Astrocyte of the hippocampus (primary cell): Measurements from ENCODE around the gene ETV3.
A peak's percentile ranks its signal among the peaks of the same experiment; 100 is the strongest.

Experiments
- DNase-seq: peaks from one replicate; pipeline ENCODE4 v3.0.0; 2011; ENCODE audit warnings: low read depth, low spot score

ETV3 gene

DNA sequence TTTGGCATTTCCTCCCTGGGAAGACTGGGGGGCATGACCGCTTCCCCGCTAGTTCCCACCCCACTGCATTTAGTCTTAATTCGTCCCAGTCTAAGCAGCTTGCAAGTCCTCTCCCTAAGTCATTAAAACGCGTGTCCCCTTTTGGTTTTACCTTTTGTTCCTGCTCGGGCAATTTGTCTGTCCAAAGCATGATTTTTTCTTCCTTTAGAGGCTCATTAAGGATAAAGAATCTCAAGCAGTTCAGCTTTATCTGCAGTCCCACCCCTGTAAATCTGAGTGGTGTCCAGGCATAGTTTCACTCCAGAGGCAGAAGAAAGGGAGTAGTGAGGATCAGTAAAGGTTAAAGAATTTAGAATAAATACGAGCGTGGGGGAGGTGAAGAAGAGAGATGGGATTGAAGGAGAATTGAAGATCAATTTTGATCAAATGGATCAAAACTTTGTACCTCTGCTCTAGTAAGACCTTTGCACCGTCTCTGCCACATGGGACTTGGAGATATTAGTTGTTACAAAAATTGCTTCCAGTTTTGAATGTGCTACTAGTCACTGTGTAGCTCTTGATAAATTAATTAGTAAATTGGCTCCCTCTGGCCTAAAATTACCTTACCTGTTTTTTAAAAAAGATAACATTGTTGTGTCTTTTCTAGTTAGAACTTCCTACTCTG lies 989 bp upstream of the ETV3 start:
- no peak for DNase-seq

- peak; percentile 12 for DNase-seq
These were observed 581 bp downstream of the ETV3 start for GRCh38 chr1:157137408-157138219.

DNA sequence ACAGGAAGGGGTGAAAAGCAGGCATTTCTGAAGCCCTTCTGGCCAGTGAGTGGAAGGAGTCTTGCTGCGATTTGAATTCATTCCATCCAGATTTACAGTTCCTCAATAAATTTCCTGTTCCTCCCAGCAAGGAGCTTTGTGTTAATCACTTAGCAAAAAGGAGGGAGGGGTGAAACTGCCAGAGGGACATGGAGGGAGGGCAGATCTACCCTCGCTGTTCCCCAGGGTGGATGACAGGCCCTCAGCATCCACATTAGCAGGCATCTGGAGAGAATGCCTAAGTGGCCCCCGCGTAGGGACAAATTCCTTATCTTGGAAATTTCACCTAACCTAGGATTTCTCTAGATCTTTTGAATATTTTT lies 1.2 kb downstream of the ETV3 start:
- peak; percentile 29 for DNase-seq

- DNase-seq: no peak
These were observed 2.1 kb downstream of the ETV3 start for GRCh38 chr1:157136133-157136532.

DNA sequence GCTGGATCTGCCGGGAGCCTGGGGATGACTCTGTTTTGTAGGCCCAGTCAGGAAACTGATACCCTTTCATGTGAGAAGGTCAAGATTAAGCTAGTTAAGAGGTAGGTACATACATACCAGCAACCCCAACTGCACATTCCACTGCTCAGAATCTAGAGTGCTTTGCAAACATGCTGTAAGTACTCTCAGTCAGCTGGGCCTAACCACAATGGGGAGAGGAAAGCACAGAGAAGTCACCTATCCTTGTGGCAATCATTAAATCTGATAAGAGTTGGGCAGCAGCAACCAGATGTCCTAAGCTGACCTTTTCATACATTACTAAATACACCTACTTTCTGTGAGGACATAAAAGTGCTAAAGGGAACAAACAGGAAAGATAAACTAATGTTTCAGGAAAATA lies 2.5 kb downstream of the ETV3 start:
- DNase-seq: no peak

DNA sequence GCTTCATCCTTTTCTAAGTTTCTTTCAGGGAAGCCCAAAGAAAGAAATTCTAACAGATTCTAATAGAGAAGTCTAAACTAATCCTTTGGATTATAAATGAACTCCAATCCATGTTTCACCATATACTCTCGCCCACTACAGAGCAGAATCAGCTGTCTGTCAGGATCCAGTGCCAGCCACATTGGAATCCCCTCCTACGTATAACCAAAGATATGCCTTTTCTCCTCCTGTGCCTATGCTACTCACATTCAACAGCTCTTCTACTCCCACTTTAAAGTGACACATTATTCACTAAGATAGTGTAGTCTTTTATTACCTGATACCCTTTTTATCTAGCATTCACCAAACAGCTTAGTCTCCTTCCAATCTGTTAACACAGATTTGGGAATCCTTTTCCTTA lies 3.1 kb downstream of the ETV3 start:
- DNase-seq: no peak

DNA sequence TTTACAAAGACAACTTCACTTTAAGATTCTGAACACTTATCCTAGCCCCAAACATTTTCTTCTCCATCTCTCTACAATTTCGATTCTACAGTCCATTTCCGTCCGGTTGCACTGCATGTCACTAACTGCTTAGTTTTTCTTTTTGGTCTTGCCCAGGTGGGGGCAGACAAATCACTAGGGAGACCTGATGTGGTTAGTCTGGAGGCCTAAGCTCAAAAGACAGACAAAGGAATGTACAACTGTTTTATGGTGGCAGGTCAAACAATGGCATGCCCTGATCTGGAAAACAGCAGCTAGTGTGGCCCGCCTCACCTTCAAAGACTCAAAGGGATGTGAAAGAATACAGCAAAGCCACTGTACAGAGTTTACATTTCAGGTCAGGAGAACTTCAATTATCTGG lies 3.8 kb downstream of the ETV3 start:
- no peak for DNase-seq

DNA sequence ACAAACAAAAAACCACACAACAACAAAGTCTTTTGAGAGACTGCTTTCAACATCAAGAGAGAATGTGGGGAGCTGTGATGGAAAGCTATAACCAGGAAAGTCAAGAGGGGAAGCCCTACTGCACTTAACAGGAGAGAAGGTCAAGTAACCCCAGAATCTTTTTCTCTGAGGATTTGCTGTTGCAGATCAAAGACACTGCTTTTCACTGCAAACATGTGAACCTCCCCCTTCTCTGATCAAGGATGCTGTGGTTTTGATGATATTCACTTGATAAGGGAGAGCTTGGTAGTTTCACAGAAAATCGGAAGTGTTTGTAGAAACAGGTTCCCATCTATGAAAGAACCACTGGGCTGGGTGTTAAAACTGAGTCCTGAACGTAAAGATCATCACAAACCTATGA lies 4.8 kb downstream of the ETV3 start:
- DNase-seq: no peak

- DNase-seq: no peak
These were observed 5.5 kb downstream of the ETV3 start for GRCh38 chr1:157132616-157133167.

- DNase-seq: no peak
These were observed 6.1 kb downstream of the ETV3 start for GRCh38 chr1:157132111-157132510.

DNA sequence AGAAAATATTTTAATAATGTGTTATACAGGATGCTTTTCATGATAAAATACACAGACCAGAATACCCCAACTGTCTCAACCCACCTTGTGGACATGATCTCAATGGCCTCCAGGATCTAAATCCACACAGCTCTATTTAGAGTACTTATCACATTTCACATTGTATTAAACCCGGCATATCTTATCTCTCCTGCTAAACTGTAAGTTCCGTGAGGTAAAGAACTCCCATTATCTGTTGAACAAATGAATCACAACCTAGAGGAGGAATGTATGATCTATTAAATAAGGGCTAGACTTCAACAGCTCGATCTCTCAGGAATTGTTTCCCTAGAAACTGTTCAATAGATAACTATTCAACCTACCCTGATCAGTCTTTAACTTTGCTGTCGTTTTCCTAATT lies 6.9 kb downstream of the ETV3 start:
- DNase-seq: no peak

DNA sequence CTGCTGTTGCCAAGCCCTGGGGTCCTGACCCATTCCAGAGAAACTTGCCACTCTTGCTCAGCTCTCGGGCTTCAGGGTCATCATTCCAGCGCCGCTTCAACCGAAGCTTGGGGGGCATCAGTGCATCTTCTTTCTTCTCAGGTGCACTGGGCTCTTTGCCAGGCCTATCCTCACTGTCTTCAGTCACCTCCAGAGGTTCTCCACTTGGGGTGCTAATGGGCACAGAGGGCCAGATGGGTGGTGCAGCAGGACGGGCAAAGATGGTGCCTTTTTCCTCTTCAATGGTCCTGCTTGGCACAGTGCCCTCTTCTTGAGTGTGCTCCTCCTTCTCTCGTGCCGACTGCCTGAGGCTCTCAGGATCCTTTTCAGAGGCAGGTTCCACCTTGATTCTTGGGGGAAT lies 13.3 kb downstream of the ETV3 start:
- DNase-seq: no peak

DNA sequence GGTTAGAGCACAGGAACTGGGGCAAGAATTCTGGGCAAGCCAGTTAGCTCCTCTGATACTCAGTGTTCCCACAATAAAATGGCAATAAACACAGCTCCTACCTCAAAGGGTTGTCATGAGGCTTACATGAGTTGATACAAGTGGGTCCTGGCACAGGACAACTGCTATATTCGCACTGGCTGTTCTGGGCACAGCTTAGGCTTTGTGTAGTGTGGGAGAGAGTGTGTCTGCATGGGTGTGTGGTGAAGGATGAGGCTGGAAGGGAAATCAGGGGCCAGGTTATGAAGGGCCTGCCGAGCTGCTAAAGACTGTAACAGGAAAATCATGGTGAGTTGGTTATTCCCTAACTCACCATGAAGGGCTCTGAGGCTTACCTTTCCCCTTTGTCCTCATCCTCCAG lies 18.7 kb downstream of the ETV3 start:
- no peak for DNase-seq

- DNase-seq: no peak
These were observed 19.2 kb downstream of the ETV3 start for GRCh38 chr1:157119008-157119407.

DNA sequence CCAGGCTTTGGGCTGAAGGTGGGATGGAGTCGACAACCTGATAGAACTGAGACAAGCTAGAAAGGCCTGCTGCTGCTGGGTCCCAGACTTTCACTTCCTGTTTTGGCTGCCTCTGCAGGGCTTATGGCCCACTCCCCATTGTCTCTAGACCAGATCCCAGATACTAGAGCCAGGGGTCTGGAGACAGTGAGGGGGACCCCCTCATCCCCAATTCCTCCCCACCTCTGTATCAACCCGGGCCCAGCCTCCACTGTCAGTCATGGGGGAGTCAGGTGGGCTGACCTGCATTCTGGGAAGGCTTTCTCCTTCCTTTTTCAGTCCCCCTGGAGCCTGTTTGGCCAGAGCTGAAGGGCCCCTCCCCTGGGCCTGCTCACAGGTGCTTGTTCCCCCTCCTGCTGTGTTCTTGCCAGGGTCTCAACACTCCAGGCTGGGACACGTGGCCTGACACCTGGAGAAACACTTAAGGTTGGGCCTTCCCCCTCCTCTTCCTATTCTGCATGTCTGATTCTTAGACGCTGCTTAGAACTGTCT lies 20.6 kb downstream of the ETV3 start:
- no peak for DNase-seq

- DNase-seq: no peak
These were observed 21.5 kb downstream of the ETV3 start for GRCh38 chr1:157116737-157117103.

- no peak for DNase-seq
These were observed 22.1 kb downstream of the ETV3 start for GRCh38 chr1:157115851-157116736.

- no peak for DNase-seq
These were observed 22.8 kb downstream of the ETV3 start for GRCh38 chr1:157115429-157115838.

DNA sequence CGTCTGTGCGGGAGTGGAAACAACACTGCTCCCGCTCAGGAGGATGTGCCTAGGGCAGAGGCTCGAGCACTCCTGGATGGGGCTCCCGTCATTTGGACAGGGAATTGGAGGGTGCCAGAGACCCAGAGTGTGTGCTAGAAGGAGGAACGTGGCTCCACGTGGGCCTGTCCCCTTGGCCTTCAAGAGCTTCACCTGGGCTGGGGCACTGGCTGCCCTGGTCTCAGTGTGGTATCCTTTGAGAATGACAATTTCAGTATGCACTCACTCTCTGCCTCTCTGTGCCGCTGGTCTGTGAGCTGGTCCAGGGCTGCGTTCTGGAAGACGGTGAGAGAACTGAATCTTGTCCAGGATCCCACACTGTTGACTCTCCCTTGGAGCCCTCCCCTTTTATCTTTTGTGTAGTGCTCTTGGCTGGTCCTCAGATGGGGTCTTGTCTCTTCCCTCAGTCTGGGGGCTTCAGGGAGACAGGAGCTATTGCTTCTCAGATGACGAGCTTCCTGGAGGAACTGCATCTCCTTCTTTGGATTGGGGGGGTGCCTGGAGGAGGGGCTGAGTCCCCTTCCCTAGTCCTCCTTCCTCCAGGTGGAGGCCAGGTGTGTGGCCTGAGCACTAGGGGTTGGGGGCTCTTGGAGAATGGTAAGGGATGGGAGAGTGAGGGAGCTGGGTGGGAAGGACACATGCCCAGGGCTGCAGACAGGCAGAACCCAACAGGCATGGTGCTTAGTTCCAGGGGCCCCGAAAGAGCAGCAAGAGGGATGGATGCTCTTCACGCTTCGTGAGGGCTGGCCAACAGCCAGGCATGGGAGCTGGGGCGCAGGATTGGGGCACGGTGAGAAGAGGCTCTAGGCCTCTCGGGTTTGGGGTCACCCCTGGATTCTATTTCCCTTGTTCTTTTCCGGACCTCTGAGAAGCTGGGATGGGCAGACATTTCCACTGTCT lies 23.7 kb downstream of the ETV3 start:
- no peak for DNase-seq

DNA sequence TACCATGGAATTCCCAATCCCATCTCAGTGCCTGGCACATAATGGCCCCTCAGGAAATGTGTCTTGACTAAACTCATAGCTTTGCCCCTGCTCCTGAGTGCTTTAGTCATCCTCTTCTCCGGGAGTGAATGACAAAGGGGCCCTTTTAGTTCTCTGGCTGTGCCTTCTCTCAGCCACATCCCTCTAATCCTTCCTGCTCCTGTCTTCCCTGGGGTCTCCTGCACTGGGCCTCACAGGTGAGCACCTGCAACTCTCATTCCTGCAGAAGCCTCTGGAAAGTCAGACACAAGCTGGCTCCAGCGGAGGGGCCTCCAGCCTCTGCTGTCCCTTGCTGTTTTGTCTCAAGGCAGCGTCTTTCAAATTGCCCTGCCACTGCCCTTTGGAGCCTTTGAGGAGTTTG lies 24.6 kb downstream of the ETV3 start:
- no peak for DNase-seq

DNA sequence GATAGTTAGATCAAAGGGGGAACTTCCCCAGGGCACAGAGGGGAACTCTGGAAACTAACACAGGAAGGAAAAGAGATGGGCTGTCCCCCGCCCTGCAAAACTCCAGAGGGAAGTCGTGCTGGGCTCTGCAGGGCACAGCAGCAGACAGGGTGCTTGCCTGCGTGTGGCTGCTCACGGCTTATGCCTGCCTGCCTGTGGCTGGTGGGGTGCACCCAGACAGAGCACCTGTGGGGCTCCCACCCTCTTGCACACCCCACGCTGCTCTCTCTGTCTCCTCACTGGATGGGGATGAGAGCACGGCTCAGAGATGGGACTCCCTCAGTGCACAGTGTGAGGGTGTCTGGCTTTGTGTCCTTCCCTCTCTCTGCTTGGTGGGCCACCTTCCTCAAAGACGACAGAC lies 25.1 kb downstream of the ETV3 start:
- no peak for DNase-seq
